ENCODE data around the gene RBM20.

Gene RBM20

GRCh38 chr10:110815354-110816004, 171.3 kb downstream of the RBM20 start:
- no peak for DNase-seq

GRCh38 chr10:110817614-110818013, 173.5 kb downstream of the RBM20 start:
- DNase-seq = no peak

- DNase-seq = no peak
Observed at GRCh38 chr10:110818311-110819256, 174.4 kb downstream of the RBM20 start.

- DNase-seq = no peak
Observed at GRCh38 chr10:110820321-110820814, 176.2 kb downstream of the RBM20 start.

- DNase-seq = no peak
Observed at GRCh38 chr10:110821508-110821907, 177.4 kb downstream of the RBM20 start.

- no peak for DNase-seq
Observed at GRCh38 chr10:110822035-110822711, 178.0 kb downstream of the RBM20 start.

- no peak for DNase-seq
Observed at GRCh38 chr10:110822712-110823311, 178.7 kb downstream of the RBM20 start.

- no peak for DNase-seq
Observed at GRCh38 chr10:110824152-110824441, 180.0 kb downstream of the RBM20 start.

GRCh38 chr10:110824660-110825059, 180.5 kb downstream of the RBM20 start:
- DNase-seq = no peak

GRCh38 chr10:110825508-110825907, 181.4 kb downstream of the RBM20 start:
- no peak for DNase-seq

GRCh38 chr10:110827410-110827809, 183.3 kb downstream of the RBM20 start:
- DNase-seq = no peak

- DNase-seq = no peak
Observed at GRCh38 chr10:110827875-110828274, 183.7 kb downstream of the RBM20 start.

GRCh38 chr10:110828525-110828924, 184.4 kb downstream of the RBM20 start:
- DNase-seq = no peak

GRCh38 chr10:110829721-110830410, 185.7 kb downstream of the RBM20 start:
- DNase-seq = no peak

- no peak for DNase-seq
Observed at GRCh38 chr10:110833234-110833940, 189.3 kb downstream of the RBM20 start.

- no peak for DNase-seq
Observed at GRCh38 chr10:110833941-110834628, 189.9 kb downstream of the RBM20 start.

GRCh38 chr10:110834629-110835301, 190.6 kb downstream of the RBM20 start:
- no peak for DNase-seq

- no peak for DNase-seq
Observed at GRCh38 chr10:110835841-110836240, 191.7 kb downstream of the RBM20 start.

GRCh38 chr10:110836706-110837105, 192.6 kb downstream of the RBM20 start:
- DNase-seq = no peak

- no peak for DNase-seq
Observed at GRCh38 chr10:110837418-110838171, 193.5 kb downstream of the RBM20 start.

All from T-helper 2 cell (primary cell).